Liver (tissue), 9 donors: ENCODE results near the gene ADAMTS2. TPM values are rescaled to one million over a fixed set of nuclear protein-coding genes. Genes with fewer than 3 reads are reported as not detected.

Source experiments
- DNase-seq: peaks from one replicate; pipeline ENCODE4 v3.0.0-alpha.2; 2017; ENCODE audit warnings: low spot score
- H3K27ac ChIP-seq, 2 donors: one replicate each; pipeline ENCODE4 v1.7.0; 2013; ENCODE audit warnings: inconsistent platforms in 2 of 2, low read length in 2 of 2, control low read depth in 1 of 2, low read depth in 1 of 2, mild to moderate bottlenecking in 1 of 2
- H3K27me3 ChIP-seq, 4 donors: one replicate each; pipeline versions ENCODE4 v1.6.1 to v1.7.0; 2013; ENCODE audit warnings: low read length in 3 of 4, inconsistent platforms in 1 of 4, mild to moderate bottlenecking in 1 of 4, moderate library complexity in 1 of 4; ENCODE audit not compliant: control insufficient read depth in 4 of 4, insufficient read depth in 4 of 4
- H3K36me3 ChIP-seq, 4 donors: one replicate each; pipeline versions ENCODE4 v1.6.1 to v1.7.0; 2013; ENCODE audit warnings: low read length in 3 of 4, mild to moderate bottlenecking in 3 of 4, low read depth in 1 of 4, moderate library complexity in 1 of 4; ENCODE audit not compliant: control insufficient read depth in 4 of 4, insufficient read depth in 3 of 4
- H3K4me1 ChIP-seq, 4 donors: one replicate each; pipeline versions ENCODE4 v1.6.1 to v1.7.0; 2013; ENCODE audit warnings: low read length in 3 of 4, mild to moderate bottlenecking in 3 of 4, moderate library complexity in 1 of 4; ENCODE audit not compliant: control insufficient read depth in 4 of 4, insufficient read depth in 4 of 4
- H3K4me3 ChIP-seq, 3 donors: one replicate each; pipeline versions ENCODE4 v1.6.1 to v1.7.0; 2013; ENCODE audit warnings: low read length in 3 of 3, control low read depth in 1 of 3, low read depth in 1 of 3, mild to moderate bottlenecking in 1 of 3
- H3K9ac ChIP-seq, 2 donors: one replicate each; pipeline ENCODE4 v1.7.0; 2013; ENCODE audit warnings: low read length in 2 of 2, mild to moderate bottlenecking in 2 of 2, moderate library complexity in 2 of 2, control low read depth in 1 of 2, low read depth in 1 of 2
- H3K9me3 ChIP-seq, 4 donors: one replicate each; pipeline versions ENCODE4 v1.6.1 to v1.7.0; 2013; ENCODE audit warnings: low read length in 3 of 4; ENCODE audit not compliant: control insufficient read depth in 4 of 4
- ATF3 ChIP-seq: IDR thresholded peaks from 2 replicates; pipeline ENCODE4 v1.6.1; 2016; ENCODE audit warnings: antibody characterized with exemption
- CTCF ChIP-seq: fragments of 150-350 bp; IDR thresholded peaks from 2 replicates; pipeline ENCODE4 v1.5.1; 2017; ENCODE audit warnings: improper control_type of control experiment, low read depth, low read length; ENCODE audit not compliant: missing input control
- EGR1 ChIP-seq, 2 donors: IDR thresholded peaks; 2 replicates each; pipeline ENCODE4 v1.6.1; 2016 to 2018; ENCODE audit warnings: antibody characterized with exemption in 2 of 2, low read depth in 2 of 2
- FOXA1 ChIP-seq: IDR thresholded peaks from 2 replicates; pipeline ENCODE4 v1.6.1; 2016; ENCODE audit warnings: antibody characterized with exemption
- GABPA ChIP-seq, 2 donors: IDR thresholded peaks in 1 of 2; conservative IDR thresholded peaks in 1 of 2; 2 replicates each; pipeline ENCODE4 v1.6.1; 2016; ENCODE audit warnings: antibody characterized with exemption in 2 of 2, mild to moderate bottlenecking in 1 of 2, moderate library complexity in 1 of 2
- HNF4A ChIP-seq, 2 donors: conservative IDR thresholded peaks; 2 replicates each; pipeline ENCODE4 v1.6.1; 2016; ENCODE audit warnings: antibody characterized with exemption in 2 of 2, mild to moderate bottlenecking in 2 of 2
- HNF4G ChIP-seq: IDR thresholded peaks from 2 replicates; pipeline ENCODE4 v1.6.1; 2016; ENCODE audit warnings: antibody characterized with exemption
- JUND ChIP-seq, 2 donors: IDR thresholded peaks; 2 replicates each; pipeline ENCODE4 v1.6.1; 2016; ENCODE audit warnings: antibody characterized with exemption in 2 of 2
- MAX ChIP-seq: IDR thresholded peaks from 2 replicates; pipeline ENCODE4 v1.6.1; 2016; ENCODE audit warnings: antibody characterized with exemption
- NR2F2 ChIP-seq: IDR thresholded peaks from 2 replicates; pipeline ENCODE4 v1.6.1; 2016; ENCODE audit warnings: antibody characterized with exemption
- RAD21 ChIP-seq, 2 donors: IDR thresholded peaks; 2 replicates each; pipeline ENCODE4 v1.6.1; 2016; ENCODE audit warnings: antibody characterized with exemption in 2 of 2, mild to moderate bottlenecking in 2 of 2
- RXRA ChIP-seq, 2 donors: IDR thresholded peaks; 2 replicates each; pipeline ENCODE4 v1.6.1; 2017 to 2018; ENCODE audit warnings: antibody characterized with exemption in 2 of 2, mild to moderate bottlenecking in 1 of 2
- SP1 ChIP-seq: IDR thresholded peaks from 2 replicates; pipeline ENCODE4 v1.6.1; 2018; ENCODE audit warnings: antibody characterized with exemption, mild to moderate bottlenecking
- YY1 ChIP-seq: IDR thresholded peaks from 2 replicates; pipeline ENCODE4 v1.6.1; 2016; ENCODE audit warnings: antibody characterized with exemption, mild to moderate bottlenecking
- WGBS: extraction: QIAGEN DNeasy Blood & Tissue Kit; methylation state at CpG from one replicate; pipeline ENCODE4 v1.1.7; 2013; 5-methylcytosine and 5-hydroxymethylcytosine counted together
- polyA plus RNA-seq, 2 donors: library from polyadenylated mRNA; stranded (reverse) in 1 of 2; unstranded in 1 of 2; fragments of 200-250 nt in 1 of 2; fragments of >200 nt in 1 of 2; fragmentation: Nextera tagmentation in 1 of 2; extraction: Ambion mirVana in 1 of 2; gene quantifications; one replicate each; pipeline versions ENCODE4 v1.2.1 to v1.2.3, GENCODE V29; 2013 to 2015
- total RNA-seq, 2 donors: library from RNA; depleted of rRNA; stranded (reverse); fragments of >200 nt; gene quantifications; one replicate each; pipeline ENCODE4 v1.2.3, GENCODE V29; 2014
- TF ChIP-seq, protein P1 (sequence below): IDR thresholded peaks from 2 replicates; pipeline ENCODE4 v1.6.1; 2016; ENCODE audit warnings: antibody characterized with exemption, mild to moderate bottlenecking
- TF ChIP-seq, protein P2 (sequence below): IDR thresholded peaks from 2 replicates; pipeline ENCODE4 v1.6.1; 2016; ENCODE audit warnings: antibody characterized with exemption
- donor health status: healthy.
- donor health status: healthy.
- donor health status: healthy.
- donor health status: healthy.
- donor health status: healthy.

Gene ADAMTS2
- total and polyA plus RNA-seq, 4 donors, result 2.7 to 24.3 (median 12.0) TPM

DNA sequence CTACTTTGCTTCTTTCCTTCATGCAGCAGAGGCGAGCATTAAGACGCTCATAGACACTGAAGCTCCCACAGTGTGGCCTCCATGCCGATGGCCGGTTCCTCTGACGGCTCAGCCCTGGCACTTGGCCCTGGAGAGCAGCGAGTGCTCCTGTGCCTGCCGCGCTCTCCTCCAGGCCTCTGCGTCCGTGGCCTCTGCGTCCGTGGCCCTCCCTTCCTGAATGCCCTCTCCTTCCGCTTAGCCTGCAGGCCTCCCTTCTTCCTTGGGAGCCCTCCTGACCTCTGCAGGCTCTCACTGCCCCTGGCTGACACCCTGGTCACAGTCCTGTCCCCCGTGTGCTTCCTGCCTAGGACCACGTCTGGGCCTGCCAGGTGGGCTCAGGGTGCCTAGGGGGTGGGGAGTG is 192.3 kb downstream of the ADAMTS2 start:
- no peaks in the 10 kb centered on the region for H3K36me3 ChIP-seq
- no peak for DNase-seq
- no peak overlapping the region for H3K4me3 ChIP-seq
- H3K9ac ChIP-seq, result no peak overlapping the region
- no peaks in the 10 kb centered on the region for H3K9me3 ChIP-seq
- TF ChIP-seq HNF4G (no peak), CTCF (no peak), YY1 (no peak), JUND (IDR thresholded peaks at IDR 0.05) (no peak)
- peaks cover 0 to 2% (median 0%) of the 10 kb centered on the region in 4 donors for H3K27me3 ChIP-seq
- H3K27ac ChIP-seq, result no peak overlapping the region
- H3K4me1 ChIP-seq, result peaks cover 0 to 4% (median 0%) of the 10 kb centered on the region in 4 donors
- 76% methylated on average over 15 of the region's 15 CpGs for WGBS

- Histone ChIP-seq H3K27ac (no peak overlapping the region), H3K4me1 (peaks cover 0 to 4% (median 0%) of the 10 kb centered on the region in 4 donors), H3K9me3 (no peaks in the 10 kb centered on the region), H3K4me3 (no peak overlapping the region), H3K36me3 (no peaks in the 10 kb centered on the region), H3K9ac (no peak overlapping the region), H3K27me3 (peaks cover 0 to 2% (median 0%) of the 10 kb centered on the region in 4 donors)
- no peak for DNase-seq
- TF ChIP-seq GABPA (IDR thresholded peaks at IDR 0.05 in 1 of 2, conservative IDR thresholded peaks at IDR 0.05 in 1 of 2) (no peak), HNF4G (no peak), HNF4A (conservative IDR thresholded peaks at IDR 0.05) (no peak), NR2F2 (no peak), RAD21 (IDR thresholded peaks at IDR 0.05) (no peak), ATF3 (no peak), SP1 (no peak), MAX (no peak), FOXA1 (no peak), YY1 (no peak), EGR1 (IDR thresholded peaks at IDR 0.05; ENCODE audit: low read depth in 2 of 2) (no peak), CTCF (no peak), RXRA (IDR thresholded peaks at IDR 0.05) (no peak)
- TF ChIP-seq, protein P1, sequence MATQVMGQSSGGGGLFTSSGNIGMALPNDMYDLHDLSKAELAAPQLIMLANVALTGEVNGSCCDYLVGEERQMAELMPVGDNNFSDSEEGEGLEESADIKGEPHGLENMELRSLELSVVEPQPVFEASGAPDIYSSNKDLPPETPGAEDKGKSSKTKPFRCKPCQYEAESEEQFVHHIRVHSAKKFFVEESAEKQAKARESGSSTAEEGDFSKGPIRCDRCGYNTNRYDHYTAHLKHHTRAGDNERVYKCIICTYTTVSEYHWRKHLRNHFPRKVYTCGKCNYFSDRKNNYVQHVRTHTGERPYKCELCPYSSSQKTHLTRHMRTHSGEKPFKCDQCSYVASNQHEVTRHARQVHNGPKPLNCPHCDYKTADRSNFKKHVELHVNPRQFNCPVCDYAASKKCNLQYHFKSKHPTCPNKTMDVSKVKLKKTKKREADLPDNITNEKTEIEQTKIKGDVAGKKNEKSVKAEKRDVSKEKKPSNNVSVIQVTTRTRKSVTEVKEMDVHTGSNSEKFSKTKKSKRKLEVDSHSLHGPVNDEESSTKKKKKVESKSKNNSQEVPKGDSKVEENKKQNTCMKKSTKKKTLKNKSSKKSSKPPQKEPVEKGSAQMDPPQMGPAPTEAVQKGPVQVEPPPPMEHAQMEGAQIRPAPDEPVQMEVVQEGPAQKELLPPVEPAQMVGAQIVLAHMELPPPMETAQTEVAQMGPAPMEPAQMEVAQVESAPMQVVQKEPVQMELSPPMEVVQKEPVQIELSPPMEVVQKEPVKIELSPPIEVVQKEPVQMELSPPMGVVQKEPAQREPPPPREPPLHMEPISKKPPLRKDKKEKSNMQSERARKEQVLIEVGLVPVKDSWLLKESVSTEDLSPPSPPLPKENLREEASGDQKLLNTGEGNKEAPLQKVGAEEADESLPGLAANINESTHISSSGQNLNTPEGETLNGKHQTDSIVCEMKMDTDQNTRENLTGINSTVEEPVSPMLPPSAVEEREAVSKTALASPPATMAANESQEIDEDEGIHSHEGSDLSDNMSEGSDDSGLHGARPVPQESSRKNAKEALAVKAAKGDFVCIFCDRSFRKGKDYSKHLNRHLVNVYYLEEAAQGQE, result no peak
- TF ChIP-seq, protein P2, sequence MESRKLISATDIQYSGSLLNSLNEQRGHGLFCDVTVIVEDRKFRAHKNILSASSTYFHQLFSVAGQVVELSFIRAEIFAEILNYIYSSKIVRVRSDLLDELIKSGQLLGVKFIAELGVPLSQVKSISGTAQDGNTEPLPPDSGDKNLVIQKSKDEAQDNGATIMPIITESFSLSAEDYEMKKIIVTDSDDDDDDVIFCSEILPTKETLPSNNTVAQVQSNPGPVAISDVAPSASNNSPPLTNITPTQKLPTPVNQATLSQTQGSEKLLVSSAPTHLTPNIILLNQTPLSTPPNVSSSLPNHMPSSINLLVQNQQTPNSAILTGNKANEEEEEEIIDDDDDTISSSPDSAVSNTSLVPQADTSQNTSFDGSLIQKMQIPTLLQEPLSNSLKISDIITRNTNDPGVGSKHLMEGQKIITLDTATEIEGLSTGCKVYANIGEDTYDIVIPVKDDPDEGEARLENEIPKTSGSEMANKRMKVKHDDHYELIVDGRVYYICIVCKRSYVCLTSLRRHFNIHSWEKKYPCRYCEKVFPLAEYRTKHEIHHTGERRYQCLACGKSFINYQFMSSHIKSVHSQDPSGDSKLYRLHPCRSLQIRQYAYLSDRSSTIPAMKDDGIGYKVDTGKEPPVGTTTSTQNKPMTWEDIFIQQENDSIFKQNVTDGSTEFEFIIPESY, result no peak
- 83% methylated on average over 18 of the region's 18 CpGs for WGBS
Observed at GRCh38 chr5:179152144-179152895, 192.9 kb downstream of the ADAMTS2 start.
